Measurements from ENCODE around the gene TUBA4A.

TUBA4A gene

DNA sequence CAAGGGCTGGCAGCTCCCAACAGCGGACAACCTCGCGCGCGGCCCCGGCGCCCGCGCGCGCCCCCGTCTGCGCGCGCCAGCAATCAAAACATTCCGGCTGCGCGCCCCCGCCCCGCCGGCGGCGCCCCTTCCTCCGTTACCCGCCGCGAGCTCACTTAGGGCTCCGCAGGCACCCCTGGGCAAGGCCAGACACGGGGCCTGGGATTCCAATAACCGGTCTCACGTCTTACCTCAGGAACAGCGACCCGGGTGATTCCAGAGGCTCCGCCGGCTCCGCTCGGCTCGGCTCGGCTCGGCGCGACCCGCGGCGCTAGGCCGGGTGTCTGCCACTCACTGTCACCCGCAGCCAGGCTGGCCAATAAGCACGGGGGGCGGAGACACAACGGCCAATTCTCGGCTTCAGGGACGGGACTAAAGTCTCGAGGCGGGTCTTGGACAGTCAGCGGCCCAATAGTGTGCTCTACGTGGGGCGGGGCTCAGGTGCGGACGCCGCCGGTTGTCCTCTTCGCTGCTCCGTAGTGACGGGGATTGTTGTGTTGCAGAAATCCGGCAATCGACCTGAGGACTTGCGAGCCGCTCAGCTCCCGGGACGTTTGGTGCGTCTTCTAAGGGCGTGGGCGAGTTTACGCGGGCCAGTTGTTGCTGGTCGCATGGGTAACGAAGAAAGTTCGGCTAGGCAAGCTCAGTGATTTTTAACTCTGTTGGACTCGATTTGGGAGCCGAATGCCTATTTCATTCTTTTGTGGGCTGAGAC, 24.2 kb downstream of the TUBA4A start, which contains the start of the genes ANKZF1 and ATG9A:
TSS of gene ANKZF1 (plus strand) at position 502 of the 754 bp plus-strand sequence. CDS start 452 bp downstream, outside the sequence.
TSS of gene ATG9A (minus strand) at position 332 of the 754 bp plus-strand sequence. CDS start 1,612 bp downstream, outside the sequence.
- DNase-seq = peak; percentile 97 to 98

DNA sequence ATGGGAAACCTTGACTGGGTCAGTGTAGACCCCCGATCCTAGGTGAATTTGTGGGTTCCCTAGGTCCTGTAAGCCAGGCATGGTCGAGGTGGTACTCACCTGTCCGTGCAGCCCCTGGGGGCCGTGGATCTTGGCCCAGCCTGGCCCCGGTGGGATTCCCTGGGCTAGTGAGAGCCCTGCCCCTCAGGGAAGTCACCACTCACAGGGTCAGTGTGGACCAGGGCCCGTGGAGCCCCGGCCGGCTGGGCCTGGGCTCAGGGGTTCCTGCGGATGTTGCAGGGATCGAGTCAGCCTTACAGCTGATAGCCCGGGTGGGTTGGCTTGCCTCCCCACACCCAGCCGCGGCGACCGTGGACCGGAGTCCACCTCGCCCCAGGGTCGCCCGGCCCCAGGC, 24.8 kb downstream of the TUBA4A start:
- DNase-seq = no peak

DNA sequence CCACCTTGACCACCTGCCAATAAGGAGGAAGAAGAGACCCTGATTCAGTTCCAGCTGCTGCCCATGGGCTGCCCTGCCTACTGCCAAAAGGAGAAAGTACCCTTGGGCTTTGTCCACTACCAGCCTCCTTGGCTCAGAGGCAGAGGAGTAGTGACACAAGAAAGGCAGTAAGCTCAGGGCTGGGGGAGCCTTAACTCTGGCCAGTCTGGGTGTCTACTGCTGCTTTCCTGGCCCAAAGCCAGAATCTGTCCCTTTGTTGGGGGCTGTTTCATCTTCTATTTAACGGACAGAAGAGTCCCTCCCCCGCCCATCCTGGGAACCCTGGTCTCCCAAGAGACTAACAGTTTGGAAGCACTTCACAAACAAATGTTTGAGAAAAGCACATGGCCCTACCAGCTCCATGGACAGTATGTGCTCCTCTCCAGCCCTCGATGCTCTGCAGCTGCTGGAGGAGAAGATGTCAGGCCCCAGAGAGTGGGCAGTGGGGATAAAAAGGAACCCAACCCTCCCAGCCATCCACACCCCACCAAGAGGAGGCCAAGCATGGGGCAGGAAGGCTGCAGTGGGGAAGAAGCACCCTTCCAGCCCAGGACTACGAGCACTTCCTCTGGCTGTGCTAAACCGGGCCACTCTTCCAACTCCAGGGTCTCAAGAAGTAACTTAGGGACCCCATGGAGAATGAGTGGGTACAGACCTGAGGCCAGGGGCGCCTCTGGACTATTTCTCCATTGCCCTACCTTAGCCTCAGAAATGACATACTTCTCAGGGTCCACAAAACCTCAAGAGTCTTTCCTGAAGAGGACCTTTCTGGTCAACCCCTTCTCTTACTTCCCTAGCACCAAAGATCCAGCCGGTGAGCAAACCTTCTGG, 25.4 kb downstream of the TUBA4A start:
- no peak for DNase-seq

DNA sequence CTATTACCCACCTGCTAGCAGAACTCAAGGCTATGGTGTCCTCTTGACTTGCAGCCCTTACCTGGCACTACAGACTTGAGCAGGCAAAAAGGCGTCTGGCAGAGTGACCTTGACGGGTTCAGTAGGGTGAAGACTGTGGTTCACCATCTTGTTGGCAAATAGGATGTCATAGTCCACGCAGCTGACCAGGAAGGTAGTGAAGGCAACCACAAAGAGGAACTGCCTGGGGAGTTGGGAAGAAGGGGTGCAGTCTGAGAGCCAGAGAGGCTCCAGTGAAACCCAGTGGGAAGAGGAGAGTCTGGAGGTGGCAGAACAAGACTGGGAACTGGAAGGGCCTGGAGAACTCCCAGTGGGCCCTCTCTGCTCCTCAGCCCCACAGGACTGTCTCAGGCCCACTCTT, 28.4 kb downstream of the TUBA4A start:
- no peak for DNase-seq

DNA sequence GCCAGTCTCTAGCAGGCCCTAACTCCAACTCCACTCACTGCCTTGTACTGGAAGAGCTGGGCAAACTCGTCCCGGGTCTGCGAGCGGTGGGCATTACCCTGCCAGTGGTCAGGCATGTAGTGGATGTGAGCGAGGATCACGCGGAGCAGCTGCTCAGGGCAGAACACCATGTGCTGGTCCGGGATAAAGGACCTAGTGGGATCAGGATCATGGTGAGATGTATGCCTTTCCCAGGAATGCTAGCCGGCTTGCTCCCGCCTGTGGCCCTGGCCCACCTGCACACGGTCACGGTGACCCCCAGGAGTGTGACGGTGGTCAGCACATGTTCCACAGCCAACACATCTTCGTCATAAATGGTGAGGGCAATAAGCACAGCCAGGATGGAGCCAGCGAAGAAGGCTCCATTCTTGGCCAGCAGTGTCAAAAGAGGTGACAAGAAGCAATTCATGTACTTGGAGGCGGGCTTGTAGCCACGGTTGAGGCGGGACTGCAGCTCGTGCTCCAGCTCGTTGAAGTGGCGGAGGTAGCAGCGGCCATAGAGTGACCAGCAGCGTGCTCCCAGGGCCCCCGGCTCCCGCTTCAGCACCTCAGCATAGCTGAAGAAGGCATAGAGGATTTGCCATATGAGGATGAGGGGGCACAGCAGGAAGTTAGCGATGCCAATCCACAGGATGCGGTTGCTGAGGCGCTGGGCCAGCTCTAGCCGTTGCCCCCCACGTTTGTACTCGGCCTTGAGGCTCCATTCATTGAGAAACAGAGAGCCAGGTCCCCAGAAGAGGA, 29.7 kb downstream of the TUBA4A start:
- DNase-seq = no peak

DNA sequence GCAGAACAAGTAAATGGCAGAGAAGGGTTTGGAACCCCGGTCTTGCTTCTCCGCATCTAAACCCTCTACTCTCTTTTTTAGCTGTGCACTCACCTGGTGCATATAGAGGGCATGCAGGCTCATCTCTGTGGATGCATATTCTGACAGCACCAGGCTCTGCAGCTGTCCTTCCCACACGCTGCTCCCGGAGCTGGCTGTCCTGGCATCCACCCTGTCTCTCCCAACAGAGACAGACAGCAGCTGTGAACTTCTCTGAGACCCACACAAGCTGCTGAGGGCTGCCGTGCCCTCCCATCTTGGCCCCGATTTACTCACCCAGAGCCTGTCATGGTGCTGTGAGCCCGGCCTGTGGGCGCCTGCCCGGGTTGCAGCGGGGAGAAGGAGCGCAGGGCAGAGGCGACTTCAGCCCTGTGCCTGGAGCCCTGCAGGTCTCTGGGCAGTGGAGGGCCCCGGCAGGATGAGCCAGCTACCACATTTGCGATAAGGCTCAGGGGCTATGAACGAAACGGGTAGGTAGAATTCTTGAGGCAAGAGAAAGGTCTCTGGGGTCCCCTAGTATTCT, 31.7 kb downstream of the TUBA4A start:
- no peak for DNase-seq

DNA sequence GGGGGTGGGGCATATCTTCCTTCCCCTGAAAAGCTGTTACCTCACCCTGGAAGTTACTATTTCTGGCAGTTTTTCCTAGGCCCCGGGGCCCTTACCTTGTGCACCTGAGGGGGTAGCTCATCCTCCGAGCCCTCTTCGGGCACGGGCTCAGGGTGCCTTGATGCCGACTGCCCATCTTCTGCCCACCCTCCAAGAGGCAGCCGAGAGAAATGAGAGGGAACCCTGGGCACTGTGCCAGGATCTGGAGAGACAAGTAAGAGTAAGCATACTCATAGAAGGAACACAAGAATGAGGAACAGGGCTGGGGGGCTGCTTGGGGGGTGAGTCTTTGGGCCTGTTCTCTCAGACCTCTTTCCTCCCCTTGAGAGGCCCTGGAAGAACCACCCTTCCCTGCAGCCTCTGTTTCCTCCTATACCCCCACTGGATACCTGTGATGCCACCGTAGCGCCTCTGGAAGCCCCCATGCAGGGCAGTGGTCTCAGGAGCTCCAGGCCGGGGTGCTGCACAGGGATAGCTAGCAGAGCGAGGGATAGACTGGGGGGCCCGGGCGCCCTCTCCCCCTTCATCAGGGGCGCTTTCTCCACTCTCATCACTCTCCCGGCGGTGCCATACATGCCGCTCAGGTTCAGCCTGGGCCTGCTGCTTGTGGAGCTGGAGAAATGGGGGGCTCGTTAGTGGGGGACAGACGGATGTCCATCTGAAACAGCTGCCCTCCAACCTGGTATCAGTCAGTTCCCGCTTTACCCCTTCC, 32.9 kb downstream of the TUBA4A start:
- no peak for DNase-seq

DNA sequence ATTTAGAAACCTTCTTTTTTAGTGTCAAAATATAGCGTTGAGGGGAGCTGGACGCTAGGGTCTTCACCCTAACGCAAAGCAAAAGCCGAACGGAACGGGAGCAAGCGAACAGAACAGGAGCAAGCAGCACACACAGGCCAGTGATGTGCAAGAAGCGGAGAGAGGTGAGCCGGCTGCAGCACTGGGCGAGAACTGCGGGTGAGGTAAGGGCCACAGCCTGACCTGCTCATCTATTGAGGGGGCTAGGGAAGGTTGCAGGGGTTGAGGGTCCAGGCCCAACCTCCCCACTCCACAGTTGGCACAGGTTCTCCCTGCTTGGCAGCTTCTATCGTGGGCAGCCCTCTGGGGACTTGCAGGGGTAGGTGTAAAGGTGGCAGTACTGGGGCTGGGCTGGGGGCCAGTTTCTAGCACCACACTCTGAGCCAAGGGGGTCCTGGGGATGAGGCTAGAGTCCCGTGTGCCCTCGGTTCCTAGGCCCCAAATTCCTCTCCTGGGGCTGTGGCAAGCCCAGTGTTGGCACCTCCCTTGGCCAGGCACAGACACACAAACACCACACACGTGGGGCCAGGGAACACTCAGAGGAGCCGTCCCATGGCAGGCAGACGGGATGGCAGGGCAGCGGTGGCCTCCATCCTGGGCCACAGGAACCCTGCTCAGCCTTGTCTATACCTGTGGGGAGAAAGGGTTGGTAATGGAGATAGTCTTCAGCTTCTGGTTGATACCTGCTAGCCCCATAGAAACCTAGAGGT, 33.8 kb downstream of the TUBA4A start:
- DNase-seq = no peak

DNA sequence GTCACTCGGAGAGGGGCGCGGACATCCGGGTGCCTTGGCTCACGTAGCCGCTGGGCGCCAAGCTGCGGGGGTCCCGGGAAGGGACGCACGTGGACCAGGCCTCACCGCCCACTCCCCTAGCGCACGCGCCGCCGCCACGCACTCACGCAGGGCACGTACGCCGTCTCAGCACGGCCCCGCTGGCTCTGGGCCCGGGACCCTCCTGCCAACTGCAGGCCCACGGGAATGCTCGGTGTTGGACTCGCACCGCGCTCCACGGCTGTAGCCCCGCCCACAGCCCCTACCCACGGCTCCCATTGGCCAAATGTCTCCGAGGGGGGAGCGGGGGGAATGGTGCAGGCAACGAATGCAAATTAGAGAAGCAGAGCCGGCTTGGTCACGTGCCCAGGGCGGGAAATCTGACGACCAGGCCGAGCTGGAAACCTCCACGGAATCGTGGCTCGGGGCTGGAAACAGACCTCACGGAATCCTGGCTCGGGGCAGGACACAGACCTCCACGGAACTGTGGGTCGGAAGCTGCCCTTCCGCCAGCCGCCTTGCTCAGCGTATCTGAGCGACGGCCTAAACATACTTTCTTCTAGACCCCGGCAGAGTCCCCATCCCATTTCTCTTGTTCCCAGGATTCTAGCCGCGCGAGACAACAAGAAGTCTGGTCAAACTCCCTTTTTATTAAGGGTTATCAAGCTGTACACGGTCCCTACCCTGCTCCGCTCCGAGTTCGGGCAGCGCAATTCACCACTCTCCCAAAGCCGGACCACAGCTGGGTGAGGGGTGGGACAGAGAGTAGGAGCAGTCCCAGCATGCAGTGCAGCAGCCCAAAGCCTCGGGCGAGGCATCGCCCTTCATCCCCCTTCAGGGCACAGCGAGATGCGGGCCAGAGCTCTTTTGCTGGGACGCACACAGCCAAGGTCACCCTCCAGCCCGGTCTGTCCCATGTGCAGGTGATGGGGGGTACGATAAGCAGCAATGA, 34.7 kb downstream of the TUBA4A start, which contains the start of gene ABCB6:
TSS of gene ABCB6 (minus strand) at position 227 of the 970 bp plus-strand sequence. CDS start 285 bp downstream, outside the sequence.
- DNase-seq = peak; percentile 86 to 91

DNA sequence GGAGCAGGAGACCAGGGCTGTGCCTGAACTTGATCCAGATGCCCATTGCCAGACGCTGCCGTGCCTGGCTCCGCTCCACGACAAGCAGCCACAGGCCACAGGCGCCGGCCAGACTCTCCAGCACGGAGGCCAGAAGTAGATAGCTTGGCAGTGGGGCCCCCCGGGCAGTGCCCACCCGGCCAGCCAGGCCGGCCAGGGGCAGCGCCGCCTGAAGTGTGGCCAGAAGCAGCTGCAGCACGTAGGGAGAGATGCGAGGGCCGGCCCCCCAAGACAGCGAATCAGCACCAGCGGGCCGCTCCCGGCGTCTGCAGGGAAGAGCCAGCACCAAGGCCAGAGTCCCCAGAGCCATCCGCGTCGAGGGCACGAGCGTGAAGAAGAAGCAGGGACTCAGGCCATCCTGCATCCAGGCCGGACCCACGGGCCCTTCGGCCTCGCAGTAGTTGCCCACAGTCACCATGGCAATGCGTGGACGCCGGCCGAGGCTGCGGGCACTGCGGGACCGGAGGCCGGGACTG, 35.4 kb downstream of the TUBA4A start:
- peak in 1 of 2 donors; percentile 25 for DNase-seq

DNA sequence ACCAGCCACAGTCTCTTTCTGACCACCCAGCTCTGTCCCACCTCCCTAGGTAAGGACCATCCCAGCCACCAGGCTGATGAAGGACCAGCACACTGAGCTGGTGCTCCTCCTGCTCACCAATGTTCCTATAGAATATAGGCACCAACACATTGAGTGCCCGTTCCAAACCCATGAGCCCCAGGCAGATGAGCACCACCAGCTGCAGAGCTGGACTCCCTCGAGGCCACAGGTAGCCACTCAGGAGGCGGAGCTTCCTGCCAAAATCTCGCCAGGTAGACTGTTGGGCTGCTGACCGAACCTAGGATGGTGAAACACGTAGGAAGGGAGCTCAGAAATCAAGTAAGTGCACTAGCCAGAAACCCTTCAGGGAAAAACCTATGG, 37.2 kb downstream of the TUBA4A start:
- DNase-seq = no peak

DNA sequence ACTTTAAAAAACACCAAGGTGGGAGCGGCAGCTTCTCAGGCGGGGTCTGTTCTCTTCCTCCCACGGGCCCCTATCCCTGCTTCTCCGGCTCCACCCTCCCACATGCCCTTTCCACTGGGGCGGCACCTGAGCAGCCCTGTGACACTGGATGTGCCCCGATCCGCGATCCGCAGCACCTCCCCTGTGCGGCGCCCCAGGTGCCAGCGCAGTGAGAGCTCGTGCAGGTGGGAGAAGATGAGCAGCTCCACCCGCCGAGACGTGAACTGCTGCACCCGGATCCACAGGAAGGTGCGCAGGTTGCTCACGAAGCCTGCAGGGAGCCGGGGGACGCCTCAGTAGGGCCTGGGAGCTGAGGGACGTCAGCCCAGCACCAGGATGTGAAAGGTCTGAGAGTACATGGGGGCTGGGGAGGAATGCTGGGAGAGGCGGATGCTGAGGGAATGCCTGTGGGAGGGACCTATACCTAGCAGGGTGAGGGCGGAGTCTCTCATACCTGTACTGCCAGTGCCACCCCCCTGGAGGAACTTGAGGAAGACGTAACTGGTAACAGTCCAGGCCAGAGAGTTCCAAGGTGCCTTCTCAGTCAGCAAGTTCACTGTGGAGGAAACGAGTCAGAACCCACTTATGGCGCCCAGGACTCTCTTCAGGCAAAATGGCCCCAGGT, 37.7 kb downstream of the TUBA4A start:
- DNase-seq = no peak

DNA sequence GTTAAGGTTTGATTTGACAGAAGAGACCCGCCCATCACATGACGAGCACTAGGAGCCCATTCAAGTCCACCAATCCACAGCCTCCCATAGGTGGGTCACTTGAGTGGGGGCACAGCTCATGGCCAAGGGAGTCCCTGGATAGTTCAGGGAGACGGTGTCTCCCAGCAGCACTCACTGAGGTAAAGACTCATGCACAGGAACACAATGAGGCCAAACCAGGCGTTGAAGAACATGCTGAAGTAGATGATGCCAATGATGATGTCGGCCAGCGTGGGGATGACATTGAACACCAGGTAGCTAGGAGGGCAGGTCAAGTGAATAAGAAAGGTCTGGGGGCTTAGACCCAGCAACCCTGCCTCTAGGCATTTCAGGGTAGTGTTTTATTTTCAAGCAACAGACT, 38.9 kb downstream of the TUBA4A start:
- no peak for DNase-seq

DNA sequence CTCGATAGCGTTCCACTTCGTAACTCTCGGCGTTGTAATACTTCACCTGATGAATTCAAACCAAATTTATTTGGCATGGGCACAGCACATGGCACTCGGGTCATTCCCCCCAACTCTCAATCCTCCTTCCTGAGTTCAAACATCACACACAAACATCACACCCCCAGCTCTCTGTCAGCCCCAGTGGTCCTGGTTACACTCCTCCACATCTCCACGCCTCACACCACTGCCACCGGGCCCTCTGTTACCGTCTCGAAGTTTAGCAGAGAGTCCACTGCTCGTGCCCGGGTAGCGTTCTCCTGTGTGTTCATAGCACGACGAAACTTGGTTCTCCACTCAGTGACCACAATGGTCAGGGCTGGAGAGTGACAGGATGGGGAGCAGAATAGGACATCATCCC, 39.6 kb downstream of the TUBA4A start:
- DNase-seq = no peak

DNA sequence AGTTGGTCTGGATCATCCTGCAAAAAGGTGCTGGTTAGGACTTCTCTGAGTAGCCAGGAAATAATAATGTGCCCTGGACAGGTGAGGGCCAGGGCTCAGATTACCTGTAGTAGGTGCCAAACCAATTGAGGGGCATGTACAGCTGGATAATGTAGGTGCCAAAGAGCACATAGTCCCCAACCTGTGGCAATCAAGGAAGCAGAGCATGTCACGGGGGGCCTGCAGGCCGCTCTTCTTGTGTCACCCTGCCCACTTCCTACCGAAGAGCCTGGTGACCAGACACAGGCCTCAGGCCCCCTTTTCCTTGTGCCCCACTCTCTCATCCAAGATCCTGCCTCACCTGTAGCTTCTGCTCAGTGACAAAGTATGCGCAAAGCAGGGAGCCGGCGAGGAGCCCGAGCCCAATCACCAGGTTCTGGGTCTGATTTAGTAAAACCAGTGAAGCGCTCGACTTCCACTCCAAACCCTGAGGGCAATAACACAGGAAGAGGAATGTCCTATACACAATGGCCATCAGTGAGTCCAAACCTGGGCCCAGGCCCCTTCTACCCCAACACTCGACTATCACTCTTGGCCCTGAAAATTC, 40.1 kb downstream of the TUBA4A start:
- DNase-seq = no peak

DNA sequence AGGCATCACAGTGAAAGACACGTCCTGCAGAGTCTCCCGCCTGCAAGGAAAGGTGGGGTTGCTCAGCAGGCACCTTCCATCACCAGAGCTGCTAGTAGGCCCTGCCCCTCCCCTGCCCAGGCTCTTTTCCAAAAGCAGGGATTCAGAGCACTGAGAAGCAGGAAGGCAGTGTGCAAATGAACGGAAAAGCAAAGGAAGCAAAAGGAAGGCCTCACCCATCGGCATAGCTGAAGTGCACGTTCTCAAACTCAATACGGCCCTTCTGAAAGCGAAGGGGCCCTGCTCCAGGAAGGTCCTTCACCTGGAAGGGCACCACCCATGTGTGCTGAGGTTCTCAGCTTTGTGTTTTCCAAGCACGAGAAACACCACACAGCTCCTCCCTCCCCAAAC, 40.7 kb downstream of the TUBA4A start:
- no peak for DNase-seq

DNA sequence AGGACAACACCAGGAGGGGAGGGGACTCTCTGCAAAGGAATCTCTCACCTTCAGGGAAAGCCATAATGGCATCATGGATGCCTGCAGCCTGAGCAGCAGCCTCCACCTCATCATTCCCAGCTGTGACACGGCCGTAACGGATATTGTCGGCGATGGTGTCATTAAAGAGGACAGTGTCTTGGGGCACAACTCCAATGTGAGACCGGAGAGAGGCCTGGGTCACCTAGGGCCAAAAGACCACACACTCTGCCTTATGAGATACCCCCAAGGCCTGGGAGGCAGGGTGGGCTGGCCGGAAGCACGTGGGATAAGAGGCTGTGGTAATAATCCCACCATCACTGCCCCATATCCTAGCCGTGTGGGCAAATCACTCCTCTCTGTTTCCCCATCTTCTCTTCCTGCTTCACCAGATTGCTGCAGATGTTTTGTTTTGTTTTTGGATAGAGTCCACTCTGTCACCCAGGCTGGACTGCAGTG, 42.8 kb downstream of the TUBA4A start:
- no peak for DNase-seq

DNA sequence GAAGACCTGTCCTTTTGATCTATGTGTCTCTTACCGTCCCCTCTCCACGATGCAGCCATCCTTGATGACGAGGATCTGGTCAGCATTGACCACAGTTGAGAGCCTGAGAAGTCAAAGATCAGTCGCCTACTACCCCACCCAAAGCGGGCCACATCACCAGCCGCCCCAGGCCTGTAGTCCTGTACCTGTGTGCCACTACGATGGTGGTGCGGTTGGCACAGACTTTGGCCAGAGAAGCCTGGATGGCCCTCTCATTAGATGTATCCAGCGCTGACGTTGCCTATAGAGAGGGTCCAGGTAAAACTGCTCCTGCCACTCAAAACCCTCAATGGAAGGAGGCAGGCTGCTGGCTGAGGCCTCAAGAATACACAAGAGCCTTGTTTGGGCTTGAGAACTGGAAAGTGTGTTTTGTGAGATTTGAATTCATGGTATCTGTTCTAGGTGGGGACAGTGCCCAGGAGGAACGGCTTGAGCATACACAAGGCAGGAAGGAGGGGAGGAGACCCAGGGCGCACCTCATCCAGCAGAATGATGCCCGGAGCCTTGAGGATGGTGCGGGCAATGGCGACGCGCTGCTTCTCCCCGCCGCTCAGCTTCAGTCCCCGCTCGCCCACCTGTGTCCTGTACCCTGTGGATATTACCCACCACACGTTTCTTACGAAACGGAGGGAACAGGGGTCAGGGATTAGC, 43.4 kb downstream of the TUBA4A start:
- DNase-seq = no peak

Data from activated CD4-positive, alpha-beta T cell treated with anti-CD3 and anti-CD28 coated beads for 4 hours (primary cell).